H1 (cell line): ENCODE results near the gene HBS1L.

Experiments
- CEBPB ChIP-seq: IDR thresholded peaks from 2 replicates; pipeline ENCODE4 v1.6.1; 2012; ENCODE audit warnings: low read depth, low read length
- EP300 ChIP-seq, 2 experiments: IDR thresholded peaks; 1 replicate in 1 of 2; 2 replicates in 1 of 2; pipeline ENCODE4 v1.6.1; 2011 to 2012; ENCODE audit warnings: low read depth in 2 of 2, low read length in 2 of 2, mild to moderate bottlenecking in 2 of 2, borderline replicate concordance in 1 of 2, inconsistent platforms in 1 of 2, moderate library complexity in 1 of 2
- POLR2A ChIP-seq, 2 experiments: IDR thresholded peaks; 1 replicate in 1 of 2; 2 replicates in 1 of 2; pipeline ENCODE4 v1.6.1; 2011; ENCODE audit warnings: low read depth in 2 of 2, low read length in 2 of 2, mild to moderate bottlenecking in 2 of 2; ENCODE audit errors: control extremely low read depth in 1 of 2
- RAD21 ChIP-seq, 2 experiments: IDR thresholded peaks in 1 of 2; conservative IDR thresholded peaks in 1 of 2; 2 replicates each; pipeline ENCODE4 v1.6.1; 2011; ENCODE audit warnings: low read depth in 2 of 2, low read length in 2 of 2, improper control_type of control experiment in 1 of 2, inconsistent platforms in 1 of 2, mild to moderate bottlenecking in 1 of 2, moderate library complexity in 1 of 2
- RXRA ChIP-seq: IDR thresholded peaks from 2 replicates; pipeline ENCODE4 v1.6.1; 2011; ENCODE audit warnings: low read depth, mild to moderate bottlenecking, low read length, moderate library complexity; ENCODE audit not compliant: insufficient read depth
- SRF ChIP-seq: IDR thresholded peaks from 2 replicates; pipeline ENCODE4 v1.6.1; 2011; ENCODE audit warnings: mild to moderate bottlenecking, low read depth, low read length, moderate library complexity
- YY1 ChIP-seq: IDR thresholded peaks from 2 replicates; pipeline ENCODE4 v1.6.1; 2011; ENCODE audit warnings: low read depth, mild to moderate bottlenecking, low read length
- ZNF274 ChIP-seq: IDR thresholded peaks from 2 replicates; pipeline ENCODE4 v1.7.0; 2012; ENCODE audit warnings: low read length, borderline replicate concordance; ENCODE audit errors: extremely low read depth
- TF ChIP-seq, protein P1 (sequence below), 3 experiments: IDR thresholded peaks; 1 replicate in 2 of 3; 2 replicates in 1 of 3; pipeline versions ENCODE4 v1.5.1 to v1.6.1; 2011; ENCODE audit warnings: low read length in 3 of 3, mild to moderate bottlenecking in 3 of 3, inconsistent platforms in 2 of 3, low read depth in 1 of 3, moderate library complexity in 1 of 3; ENCODE audit not compliant: insufficient read depth in 1 of 3; ENCODE audit errors: control extremely low read depth in 1 of 3
- TF ChIP-seq, protein P2 (sequence below): IDR thresholded peaks from 2 replicates; pipeline ENCODE4 v1.6.1; 2011; ENCODE audit warnings: low read length, improper control_type of control experiment

DNA sequence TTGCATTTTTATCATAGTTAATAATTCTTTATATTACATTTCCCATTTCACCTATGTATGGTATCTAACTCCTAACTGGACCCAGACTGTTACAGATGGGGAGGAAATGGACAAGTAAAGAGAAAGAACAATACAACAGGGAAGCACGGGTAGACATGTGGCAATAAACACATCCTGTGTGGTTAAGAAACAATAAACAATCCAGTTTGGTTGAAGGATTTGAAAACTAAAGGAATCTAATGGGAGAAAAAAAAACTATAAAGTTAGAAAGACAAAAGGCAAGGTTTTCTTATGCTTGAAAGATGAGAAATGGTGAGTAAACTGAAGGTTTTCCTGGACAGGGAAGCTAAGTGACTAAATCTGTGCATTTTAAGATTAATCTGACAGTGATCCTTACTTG is 69.8 kb downstream of the HBS1L start:
- TF ChIP-seq, protein P1, sequence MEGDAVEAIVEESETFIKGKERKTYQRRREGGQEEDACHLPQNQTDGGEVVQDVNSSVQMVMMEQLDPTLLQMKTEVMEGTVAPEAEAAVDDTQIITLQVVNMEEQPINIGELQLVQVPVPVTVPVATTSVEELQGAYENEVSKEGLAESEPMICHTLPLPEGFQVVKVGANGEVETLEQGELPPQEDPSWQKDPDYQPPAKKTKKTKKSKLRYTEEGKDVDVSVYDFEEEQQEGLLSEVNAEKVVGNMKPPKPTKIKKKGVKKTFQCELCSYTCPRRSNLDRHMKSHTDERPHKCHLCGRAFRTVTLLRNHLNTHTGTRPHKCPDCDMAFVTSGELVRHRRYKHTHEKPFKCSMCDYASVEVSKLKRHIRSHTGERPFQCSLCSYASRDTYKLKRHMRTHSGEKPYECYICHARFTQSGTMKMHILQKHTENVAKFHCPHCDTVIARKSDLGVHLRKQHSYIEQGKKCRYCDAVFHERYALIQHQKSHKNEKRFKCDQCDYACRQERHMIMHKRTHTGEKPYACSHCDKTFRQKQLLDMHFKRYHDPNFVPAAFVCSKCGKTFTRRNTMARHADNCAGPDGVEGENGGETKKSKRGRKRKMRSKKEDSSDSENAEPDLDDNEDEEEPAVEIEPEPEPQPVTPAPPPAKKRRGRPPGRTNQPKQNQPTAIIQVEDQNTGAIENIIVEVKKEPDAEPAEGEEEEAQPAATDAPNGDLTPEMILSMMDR (IDR thresholded peaks at IDR 0.05; ENCODE audit: control extremely low read depth in 1 of 3, insufficient read depth in 1 of 3, low read depth in 1 of 3, low read length in 3 of 3): no peak
- no peak for TF ChIP-seq EP300 (IDR thresholded peaks at IDR 0.05; ENCODE audit: borderline replicate concordance in 1 of 2, low read depth in 2 of 2, low read length in 2 of 2)
- TF ChIP-seq POLR2A (IDR thresholded peaks at IDR 0.05; ENCODE audit: control extremely low read depth in 1 of 2, low read depth in 2 of 2, low read length in 2 of 2): no peak
- TF ChIP-seq SRF: no peak
- TF ChIP-seq YY1: no peak
- TF ChIP-seq, protein P2, sequence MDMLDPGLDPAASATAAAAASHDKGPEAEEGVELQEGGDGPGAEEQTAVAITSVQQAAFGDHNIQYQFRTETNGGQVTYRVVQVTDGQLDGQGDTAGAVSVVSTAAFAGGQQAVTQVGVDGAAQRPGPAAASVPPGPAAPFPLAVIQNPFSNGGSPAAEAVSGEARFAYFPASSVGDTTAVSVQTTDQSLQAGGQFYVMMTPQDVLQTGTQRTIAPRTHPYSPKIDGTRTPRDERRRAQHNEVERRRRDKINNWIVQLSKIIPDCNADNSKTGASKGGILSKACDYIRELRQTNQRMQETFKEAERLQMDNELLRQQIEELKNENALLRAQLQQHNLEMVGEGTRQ: no peak
- TF ChIP-seq RAD21 (IDR thresholded peaks at IDR 0.05 in 1 of 2, conservative IDR thresholded peaks at IDR 0.05 in 1 of 2; ENCODE audit: low read depth in 2 of 2, low read length in 2 of 2): no peak
- TF ChIP-seq ZNF274: no peak
- TF ChIP-seq RXRA: no peak
- no peak for TF ChIP-seq CEBPB
